Measurements from ENCODE around the gene RNASEH2C. TPM values are rescaled to one million over a fixed set of nuclear protein-coding genes. Genes with fewer than 3 reads are reported as not detected.
A peak's percentile ranks its signal among the peaks of the same experiment; 100 is the strongest.

The RNASEH2C gene
- total and polyA plus RNA-seq, 2 of the 13 experiments (the other 11 are each of a cell fraction or from before 2014, with no cell fraction given), result 27.4 to 50.9 TPM

DNA sequence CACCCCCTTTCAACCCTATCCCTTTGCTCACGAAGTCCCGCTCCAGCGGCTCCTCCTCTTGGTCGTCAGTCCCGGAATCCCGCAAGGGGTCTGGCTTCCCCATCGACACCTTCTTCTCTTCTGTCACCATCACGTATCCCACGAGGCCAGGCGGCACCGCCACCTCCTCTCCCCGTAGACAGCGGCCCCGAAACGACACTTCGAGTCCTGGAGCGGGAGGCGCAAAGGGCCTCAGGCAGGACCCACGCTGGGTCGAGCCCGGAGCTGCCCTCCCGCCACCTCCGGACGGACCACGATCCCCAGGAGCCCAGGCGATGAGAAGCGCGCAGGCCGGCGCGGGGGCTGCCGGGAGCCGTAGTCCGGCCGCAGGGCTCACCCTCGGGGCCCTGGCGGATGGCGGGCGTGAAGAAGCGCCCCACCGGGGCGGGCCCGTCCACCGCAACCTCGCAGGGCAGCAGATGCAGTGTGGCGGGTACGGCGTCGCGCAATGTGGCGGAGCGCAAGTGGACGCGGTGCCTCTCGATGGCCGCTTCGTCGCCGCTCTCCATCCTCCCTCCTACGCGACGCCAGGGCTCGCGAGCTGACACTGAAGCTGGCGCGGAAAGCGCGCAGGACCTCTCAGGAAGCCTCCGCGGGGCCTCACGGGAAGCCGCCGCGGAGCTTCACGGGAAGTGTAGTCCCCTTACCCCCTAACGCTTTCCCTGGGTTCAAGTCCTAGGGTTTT is at the start of gene RNASEH2C (continued):
- TF ChIP-seq ZFYVE20 (CRISPR knock-in tag; IDR thresholded peaks at IDR 0.05; ENCODE audit: borderline replicate concordance, low read depth), result 0 out of 2 replicates have a peak, but pooled peaks have one; percentile 47
- peak; percentile 60; the same call in 1 of the 2 replicates for TF ChIP-seq FOXC1 (CRISPR knock-in tag; IDR thresholded peaks at IDR 0.05; ENCODE audit: borderline replicate concordance)
- TF ChIP-seq, protein P1, sequence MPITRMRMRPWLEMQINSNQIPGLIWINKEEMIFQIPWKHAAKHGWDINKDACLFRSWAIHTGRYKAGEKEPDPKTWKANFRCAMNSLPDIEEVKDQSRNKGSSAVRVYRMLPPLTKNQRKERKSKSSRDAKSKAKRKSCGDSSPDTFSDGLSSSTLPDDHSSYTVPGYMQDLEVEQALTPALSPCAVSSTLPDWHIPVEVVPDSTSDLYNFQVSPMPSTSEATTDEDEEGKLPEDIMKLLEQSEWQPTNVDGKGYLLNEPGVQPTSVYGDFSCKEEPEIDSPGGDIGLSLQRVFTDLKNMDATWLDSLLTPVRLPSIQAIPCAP (CRISPR knock-in tag; IDR thresholded peaks at IDR 0.05; ENCODE audit: low read depth), result no peak
- peak; percentile 89 for TF ChIP-seq HNRNPLL (IDR thresholded peaks at IDR 0.05; ENCODE audit: low read depth, low read length, poor library complexity, severe bottlenecking)
- peak; percentile 84 for TF ChIP-seq ZSCAN31 (CRISPR knock-in tag; IDR thresholded peaks at IDR 0.05; ENCODE audit: low read depth)
- TF ChIP-seq WIZ (CRISPR knock-in tag; IDR thresholded peaks at IDR 0.05), result no peak
- TF ChIP-seq ZNF337 (CRISPR knock-in tag; IDR thresholded peaks at IDR 0.05; ENCODE audit: borderline replicate concordance, low read depth), result peak; percentile 89; the same call in 1 of the 2 replicates
- TF ChIP-seq MTF2 (CRISPR knock-in tag; IDR thresholded peaks at IDR 0.05; ENCODE audit: borderline replicate concordance), result 0 out of 2 replicates have a peak, but pooled peaks have one; percentile 69
- TF ChIP-seq ZNF546 (CRISPR knock-in tag; conservative IDR thresholded peaks at IDR 0.05), result peak; percentile 73; the same call in 1 of the 2 replicates
- TF ChIP-seq, protein P2, sequence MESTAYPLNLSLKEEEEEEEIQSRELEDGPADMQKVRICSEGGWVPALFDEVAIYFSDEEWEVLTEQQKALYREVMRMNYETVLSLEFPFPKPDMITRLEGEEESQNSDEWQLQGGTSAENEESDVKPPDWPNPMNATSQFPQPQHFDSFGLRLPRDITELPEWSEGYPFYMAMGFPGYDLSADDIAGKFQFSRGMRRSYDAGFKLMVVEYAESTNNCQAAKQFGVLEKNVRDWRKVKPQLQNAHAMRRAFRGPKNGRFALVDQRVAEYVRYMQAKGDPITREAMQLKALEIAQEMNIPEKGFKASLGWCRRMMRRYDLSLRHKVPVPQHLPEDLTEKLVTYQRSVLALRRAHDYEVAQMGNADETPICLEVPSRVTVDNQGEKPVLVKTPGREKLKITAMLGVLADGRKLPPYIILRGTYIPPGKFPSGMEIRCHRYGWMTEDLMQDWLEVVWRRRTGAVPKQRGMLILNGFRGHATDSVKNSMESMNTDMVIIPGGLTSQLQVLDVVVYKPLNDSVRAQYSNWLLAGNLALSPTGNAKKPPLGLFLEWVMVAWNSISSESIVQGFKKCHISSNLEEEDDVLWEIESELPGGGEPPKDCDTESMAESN (CRISPR knock-in tag; conservative IDR thresholded peaks at IDR 0.05), result no peak; the same call in 1 of the 2 replicates
- TF ChIP-seq ZIK1 (CRISPR knock-in tag; IDR thresholded peaks at IDR 0.05; ENCODE audit: borderline replicate concordance, low read depth), result peak; percentile 81; the same call in 1 of the 2 replicates
- peak; percentile 97 for TF ChIP-seq THAP11 (CRISPR knock-in tag; IDR thresholded peaks at IDR 0.05)
- peak; percentile 77; the same call in 1 of the 2 replicates for TF ChIP-seq SRY (CRISPR knock-in tag; IDR thresholded peaks at IDR 0.05)
- peak; percentile 41; the same call in 1 of the 2 replicates for TF ChIP-seq ISL2 (CRISPR knock-in tag; IDR thresholded peaks at IDR 0.05)
- TF ChIP-seq NCOA5 (CRISPR knock-in tag; IDR thresholded peaks at IDR 0.05), result no peak
- TF ChIP-seq TBL1XR1 (IDR thresholded peaks at IDR 0.05; ENCODE audit: borderline replicate concordance, low read length, partially characterized antibody), result no peak
- TF ChIP-seq, protein P3, sequence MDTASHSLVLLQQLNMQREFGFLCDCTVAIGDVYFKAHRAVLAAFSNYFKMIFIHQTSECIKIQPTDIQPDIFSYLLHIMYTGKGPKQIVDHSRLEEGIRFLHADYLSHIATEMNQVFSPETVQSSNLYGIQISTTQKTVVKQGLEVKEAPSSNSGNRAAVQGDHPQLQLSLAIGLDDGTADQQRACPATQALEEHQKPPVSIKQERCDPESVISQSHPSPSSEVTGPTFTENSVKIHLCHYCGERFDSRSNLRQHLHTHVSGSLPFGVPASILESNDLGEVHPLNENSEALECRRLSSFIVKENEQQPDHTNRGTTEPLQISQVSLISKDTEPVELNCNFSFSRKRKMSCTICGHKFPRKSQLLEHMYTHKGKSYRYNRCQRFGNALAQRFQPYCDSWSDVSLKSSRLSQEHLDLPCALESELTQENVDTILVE (CRISPR knock-in tag; IDR thresholded peaks at IDR 0.05), result peak; percentile 84; the same call in 1 of the 2 replicates
- TF ChIP-seq, protein P4, sequence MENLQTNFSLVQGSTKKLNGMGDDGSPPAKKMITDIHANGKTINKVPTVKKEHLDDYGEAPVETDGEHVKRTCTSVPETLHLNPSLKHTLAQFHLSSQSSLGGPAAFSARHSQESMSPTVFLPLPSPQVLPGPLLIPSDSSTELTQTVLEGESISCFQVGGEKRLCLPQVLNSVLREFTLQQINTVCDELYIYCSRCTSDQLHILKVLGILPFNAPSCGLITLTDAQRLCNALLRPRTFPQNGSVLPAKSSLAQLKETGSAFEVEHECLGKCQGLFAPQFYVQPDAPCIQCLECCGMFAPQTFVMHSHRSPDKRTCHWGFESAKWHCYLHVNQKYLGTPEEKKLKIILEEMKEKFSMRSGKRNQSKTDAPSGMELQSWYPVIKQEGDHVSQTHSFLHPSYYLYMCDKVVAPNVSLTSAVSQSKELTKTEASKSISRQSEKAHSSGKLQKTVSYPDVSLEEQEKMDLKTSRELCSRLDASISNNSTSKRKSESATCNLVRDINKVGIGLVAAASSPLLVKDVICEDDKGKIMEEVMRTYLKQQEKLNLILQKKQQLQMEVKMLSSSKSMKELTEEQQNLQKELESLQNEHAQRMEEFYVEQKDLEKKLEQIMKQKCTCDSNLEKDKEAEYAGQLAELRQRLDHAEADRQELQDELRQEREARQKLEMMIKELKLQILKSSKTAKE (CRISPR knock-in tag; IDR thresholded peaks at IDR 0.05; ENCODE audit: borderline replicate concordance), result no peak
- TF ChIP-seq, protein P5, sequence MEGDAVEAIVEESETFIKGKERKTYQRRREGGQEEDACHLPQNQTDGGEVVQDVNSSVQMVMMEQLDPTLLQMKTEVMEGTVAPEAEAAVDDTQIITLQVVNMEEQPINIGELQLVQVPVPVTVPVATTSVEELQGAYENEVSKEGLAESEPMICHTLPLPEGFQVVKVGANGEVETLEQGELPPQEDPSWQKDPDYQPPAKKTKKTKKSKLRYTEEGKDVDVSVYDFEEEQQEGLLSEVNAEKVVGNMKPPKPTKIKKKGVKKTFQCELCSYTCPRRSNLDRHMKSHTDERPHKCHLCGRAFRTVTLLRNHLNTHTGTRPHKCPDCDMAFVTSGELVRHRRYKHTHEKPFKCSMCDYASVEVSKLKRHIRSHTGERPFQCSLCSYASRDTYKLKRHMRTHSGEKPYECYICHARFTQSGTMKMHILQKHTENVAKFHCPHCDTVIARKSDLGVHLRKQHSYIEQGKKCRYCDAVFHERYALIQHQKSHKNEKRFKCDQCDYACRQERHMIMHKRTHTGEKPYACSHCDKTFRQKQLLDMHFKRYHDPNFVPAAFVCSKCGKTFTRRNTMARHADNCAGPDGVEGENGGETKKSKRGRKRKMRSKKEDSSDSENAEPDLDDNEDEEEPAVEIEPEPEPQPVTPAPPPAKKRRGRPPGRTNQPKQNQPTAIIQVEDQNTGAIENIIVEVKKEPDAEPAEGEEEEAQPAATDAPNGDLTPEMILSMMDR (CRISPR knock-in tag; IDR thresholded peaks at IDR 0.05), result peak; percentile 20; the same call in 1 of the 2 replicates
- TF ChIP-seq KLF15 (CRISPR knock-in tag; IDR thresholded peaks at IDR 0.05; ENCODE audit: borderline replicate concordance), result no peak
